Breast epithelium (tissue), 4 donors: ENCODE data around the gene RAB9A. TPM values are rescaled to one million over a fixed set of nuclear protein-coding genes. Genes with fewer than 3 reads are reported as not detected.

Experiments used
- DNase-seq, 2 donors: peaks; one replicate each; pipeline ENCODE4 v3.0.0-alpha.2; 2019; ENCODE audit warnings: low spot score in 2 of 2
- H3K27ac ChIP-seq, 2 donors: fragments of 200-600 bp; sonication (generic) in 1 of 2; one replicate each; pipeline ENCODE4 v1.5.1; 2016 to 2019; ENCODE audit warnings: mild to moderate bottlenecking in 1 of 2
- H3K27me3 ChIP-seq, 2 donors: fragments of 200-600 bp; sonication (generic) in 1 of 2; one replicate each; pipeline versions ENCODE4 v1.5.1 to v1.6.0; 2017 to 2019; ENCODE audit warnings: control low read depth in 1 of 2, mild to moderate bottlenecking in 1 of 2
- H3K36me3 ChIP-seq: fragments of 200-600 bp; one replicate; pipeline ENCODE4 v1.5.1; 2019
- H3K4me1 ChIP-seq, 2 donors: fragments of 200-600 bp; sonication (generic); one replicate each; pipeline ENCODE4 v1.5.1; 2016 to 2019; ENCODE audit warnings: control low read depth in 1 of 2
- H3K4me3 ChIP-seq, 3 donors: fragments of 200-600 bp; sonication (generic); 1 replicate in 2 of 3; 2 replicates in 1 of 3; pipeline ENCODE4 v1.5.1; 2016 to 2019; ENCODE audit warnings: mild to moderate bottlenecking in 3 of 3, moderate library complexity in 2 of 3
- H3K9me3 ChIP-seq, 2 donors: fragments of 200-600 bp; sonication (generic) in 1 of 2; one replicate each; pipeline ENCODE4 v1.5.1; 2016 to 2019; ENCODE audit warnings: control low read depth in 1 of 2
- CTCF ChIP-seq, 3 donors: fragments of 450-650 bp; IDR thresholded peaks; one replicate each; pipeline ENCODE4 v1.5.1; 2016 to 2017; ENCODE audit warnings: antibody characterized with exemption in 3 of 3, mild to moderate bottlenecking in 3 of 3, moderate library complexity in 3 of 3
- POLR2A ChIP-seq: fragments of 450-650 bp; IDR thresholded peaks from one replicate; pipeline ENCODE4 v1.6.1; 2016; ENCODE audit warnings: antibody characterized with exemption, mild to moderate bottlenecking, moderate library complexity
- POLR2AphosphoS5 ChIP-seq, 3 donors: sonication (generic); formaldehyde crosslinking; IDR thresholded peaks; one replicate each; pipeline ENCODE4 v1.6.1; 2017; ENCODE audit warnings: antibody characterized with exemption in 3 of 3
- intact Hi-C: fragments of 100-400 bp; cut with DNase I; formaldehyde crosslinking; loops from one replicate; pipeline ENCODE4 v1.15.1; 2023; ENCODE audit warnings: low total_unique reads
- total RNA-seq, 3 donors: library from RNA; depleted of rRNA; stranded (reverse); fragments of >200 nt; gene quantifications; one replicate each; pipeline ENCODE4 v1.1.0, GENCODE V29; 2016

The RAB9A gene
- total RNA-seq, 3 donors from 2014 or later, result 41.0 to 63.4 (median 43.2) TPM

- TF ChIP-seq CTCF (IDR thresholded peaks at IDR 0.05) (no peak), POLR2A (no peak), POLR2AphosphoS5 (IDR thresholded peaks at IDR 0.05) (no peak)
- no peaks in the 10 kb centered on the region for H3K36me3 ChIP-seq
- H3K27ac ChIP-seq, result peak overlapping the region in 1 of 2 donors; percentile 18
- DNase-seq, result no peak
- no peak overlapping the region for H3K4me3 ChIP-seq
- H3K4me1 ChIP-seq, result no peaks in the 10 kb centered on the region
- H3K9me3 ChIP-seq, result no peaks in the 10 kb centered on the region
- intact Hi-C loops, result no loop called here
- peaks cover 0 to 38% of the 10 kb centered on the region in 2 donors for H3K27me3 ChIP-seq
Observed at GRCh38 chrX:13695601-13696115, 6.7 kb downstream of the RAB9A start.

DNA sequence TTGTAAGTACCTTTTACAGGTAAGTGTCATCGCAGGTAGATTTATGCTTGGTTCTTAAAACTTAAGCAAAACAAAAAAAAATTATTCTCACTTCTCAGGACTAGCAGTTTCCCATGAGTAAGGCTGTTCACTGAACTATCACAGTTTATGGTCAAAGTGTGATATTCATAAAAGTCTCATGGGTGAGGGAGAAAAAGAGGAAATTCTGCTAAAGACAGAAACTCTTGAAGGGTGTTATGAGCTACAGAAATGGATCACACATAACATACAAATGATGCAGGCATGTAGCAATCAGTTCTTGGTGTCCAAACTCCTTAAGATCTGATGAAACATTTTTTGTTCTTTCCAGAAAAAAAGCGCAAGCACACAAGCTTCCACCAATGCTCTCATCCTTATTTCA lies 8.5 kb downstream of the RAB9A start:
- no peaks in the 10 kb centered on the region for H3K36me3 ChIP-seq
- H3K4me3 ChIP-seq, result no peak overlapping the region
- DNase-seq, result no peak
- no peak for TF ChIP-seq POLR2AphosphoS5 (IDR thresholded peaks at IDR 0.05)
- no peak for TF ChIP-seq CTCF (IDR thresholded peaks at IDR 0.05)
- TF ChIP-seq POLR2A, result no peak
- peaks cover 0 to 36% of the 10 kb centered on the region in 2 donors for H3K27me3 ChIP-seq
- H3K9me3 ChIP-seq, result no peaks in the 10 kb centered on the region
- H3K27ac ChIP-seq, result peak overlapping the region in 1 of 2 donors; percentile 9
- H3K4me1 ChIP-seq, result no peaks in the 10 kb centered on the region
- intact Hi-C loops, result no loop called here

- intact Hi-C loops, result no loop called here
- peaks cover 0 to 36% of the 10 kb centered on the region in 2 donors for H3K27me3 ChIP-seq
- peak overlapping the region in 1 of 2 donors; percentile 9 for H3K27ac ChIP-seq
- no peaks in the 10 kb centered on the region for H3K4me1 ChIP-seq
- no peaks in the 10 kb centered on the region for H3K9me3 ChIP-seq
- no peak for DNase-seq
- no peaks in the 10 kb centered on the region for H3K36me3 ChIP-seq
- TF ChIP-seq POLR2AphosphoS5 (IDR thresholded peaks at IDR 0.05) (no peak), CTCF (IDR thresholded peaks at IDR 0.05) (no peak), POLR2A (no peak)
- no peak overlapping the region for H3K4me3 ChIP-seq
Observed at GRCh38 chrX:13697976-13698375, 9.0 kb downstream of the RAB9A start.

DNA sequence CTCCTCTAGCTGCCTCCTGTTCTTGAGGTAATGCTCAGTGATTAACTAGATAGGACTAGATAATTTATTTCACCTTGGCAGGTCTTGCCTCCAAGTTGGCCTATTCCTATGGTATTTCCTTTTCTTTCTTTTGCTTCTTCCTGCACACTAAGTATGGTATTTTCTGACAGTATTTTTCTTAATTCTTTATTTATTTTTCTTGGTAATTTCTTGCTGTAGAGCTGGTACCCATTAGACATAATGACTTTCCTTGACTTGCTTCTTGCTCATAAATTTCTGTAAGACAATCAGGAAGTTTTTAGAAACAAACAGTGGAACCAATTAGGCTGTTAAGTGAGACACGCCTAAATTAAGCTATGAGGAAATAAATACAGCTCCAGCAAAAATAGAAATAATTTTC lies 9.5 kb downstream of the RAB9A start:
- Histone ChIP-seq H3K4me1 (no peaks in the 10 kb centered on the region), H3K27me3 (peaks cover 0 to 40% of the 10 kb centered on the region in 2 donors)
- intact Hi-C loops, result no loop called here

More for the DNA sequence above, 9.5 kb downstream of the RAB9A start:
- TF ChIP-seq POLR2AphosphoS5 (IDR thresholded peaks at IDR 0.05), result no peak
- no peak for TF ChIP-seq POLR2A
- TF ChIP-seq CTCF (IDR thresholded peaks at IDR 0.05), result no peak
- Histone ChIP-seq H3K4me3 (no peak overlapping the region), H3K36me3 (no peaks in the 10 kb centered on the region), H3K27ac (peak overlapping the region in 1 of 2 donors; percentile 10), H3K9me3 (no peaks in the 10 kb centered on the region)
- no peak for DNase-seq
